DND-41 (cell line): Measurements from ENCODE around the gene PHF21B.

ENCODE experiments used
- ATAC-seq: fragments of 200-7000 bp; cut with Tn5 transposase; 3 replicates; pipeline ENCODE4 v1.9.1; 2021; ENCODE audit warnings: low read depth; ENCODE audit not compliant: insufficient read depth
- DNase-seq: peaks from one replicate; pipeline ENCODE4 v3.0.0-alpha.2; 2020
- H2AFZ ChIP-seq: 2 replicates; pipeline ENCODE4 v1.6.0; 2012; ENCODE audit warnings: low read depth, low read length
- H3K27ac ChIP-seq: 2 replicates; pipeline ENCODE4 v1.5.1; 2012; ENCODE audit warnings: low read length, inconsistent platforms
- H3K27me3 ChIP-seq: fragments of 200-600 bp; sonication (generic); 2 replicates; pipeline ENCODE4 v1.6.0; 2012; ENCODE audit warnings: low read length, mild to moderate bottlenecking, inconsistent platforms; ENCODE audit not compliant: insufficient read depth, poor library complexity
- H3K36me3 ChIP-seq: 2 replicates; pipeline ENCODE4 v1.5.1; 2012; ENCODE audit warnings: low read length, inconsistent platforms; ENCODE audit not compliant: insufficient read depth
- H3K4me1 ChIP-seq: 2 replicates; pipeline ENCODE4 v1.5.1; 2012; ENCODE audit warnings: mild to moderate bottlenecking, low read length; ENCODE audit not compliant: insufficient read depth
- H3K4me2 ChIP-seq: 2 replicates; pipeline ENCODE4 v1.6.0; 2012; ENCODE audit warnings: mild to moderate bottlenecking, moderate library complexity, low read length, inconsistent platforms; ENCODE audit not compliant: insufficient read depth
- H3K4me3 ChIP-seq, 2 experiments: fragments of 200-600 bp in 1 of 2; shearing (Covaris generic) in 1 of 2; 2 replicates each; pipeline ENCODE4 v1.5.1; 2012 to 2016; ENCODE audit warnings: inconsistent platforms in 2 of 2, low read length in 2 of 2, mild to moderate bottlenecking in 2 of 2, low read depth in 1 of 2, moderate library complexity in 1 of 2
- H3K79me2 ChIP-seq: 2 replicates; pipeline ENCODE4 v1.6.0; 2012; ENCODE audit warnings: low read length, inconsistent platforms; ENCODE audit not compliant: insufficient read depth
- H3K9ac ChIP-seq: 2 replicates; pipeline ENCODE4 v1.6.0; 2012; ENCODE audit warnings: low read depth, mild to moderate bottlenecking, inconsistent platforms, low read length, moderate library complexity
- H3K9me3 ChIP-seq: 2 replicates; pipeline ENCODE4 v1.5.1; 2012; ENCODE audit warnings: low read length, moderate library complexity, mild to moderate bottlenecking, inconsistent platforms; ENCODE audit not compliant: insufficient read depth, severe bottlenecking
- H4K20me1 ChIP-seq: 2 replicates; pipeline ENCODE4 v1.6.0; 2012; ENCODE audit warnings: low read length; ENCODE audit not compliant: insufficient read depth
- EZH2 ChIP-seq: IDR thresholded peaks from 3 replicates; pipeline ENCODE4 v1.6.1; 2012; ENCODE audit warnings: borderline replicate concordance, low read depth, mild to moderate bottlenecking, moderate library complexity, low read length, inconsistent platforms; ENCODE audit not compliant: severe bottlenecking
- TF ChIP-seq, protein P1 (sequence below): IDR thresholded peaks from 2 replicates; pipeline ENCODE4 v1.5.1; 2012; ENCODE audit warnings: borderline replicate concordance, low read length, moderate library complexity, mild to moderate bottlenecking; ENCODE audit not compliant: poor library complexity, severe bottlenecking; ENCODE audit errors: extremely low read depth

Gene PHF21B

DNA sequence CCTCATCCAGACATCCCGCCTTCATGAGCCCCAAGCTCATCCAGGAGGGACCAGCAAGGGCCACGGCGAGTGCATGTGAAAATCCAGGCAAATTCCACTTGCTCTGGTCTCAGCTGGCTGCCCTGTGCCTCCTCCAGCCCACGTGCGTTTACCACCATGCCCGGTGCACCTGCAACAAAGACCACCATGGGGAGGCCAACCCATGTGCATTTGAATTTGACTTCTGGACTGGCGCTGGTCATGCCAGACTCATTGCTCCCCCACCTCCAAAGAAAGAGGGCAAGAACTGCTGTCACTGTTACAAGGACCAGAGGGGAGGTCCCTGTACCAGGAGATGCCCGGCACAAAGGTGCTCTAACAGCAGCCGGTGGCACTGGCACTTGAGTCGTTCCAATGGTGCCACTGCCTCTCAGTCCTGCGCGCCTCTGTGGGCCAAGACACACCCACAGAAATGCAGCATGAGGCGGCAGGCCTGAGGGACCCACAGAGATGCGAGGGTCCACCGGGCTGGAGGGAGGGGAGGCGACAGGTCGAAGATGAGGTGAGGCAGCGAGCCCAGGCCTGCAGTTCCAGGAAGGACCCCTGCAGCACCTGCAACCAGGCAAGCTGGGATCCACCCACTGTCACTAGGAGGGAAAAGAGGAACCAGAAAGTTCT is 80.3 kb downstream of the PHF21B start:
- DNase-seq = no peak
- no peaks in the 10 kb centered on the region for H3K27me3 ChIP-seq
- H3K27ac ChIP-seq = no peak overlapping the region
- no peak for ATAC-seq
- no peaks in the 10 kb centered on the region for H3K9me3 ChIP-seq
- H4K20me1 ChIP-seq = peaks cover 66% of the 10 kb centered on the region
- TF ChIP-seq, protein P1, sequence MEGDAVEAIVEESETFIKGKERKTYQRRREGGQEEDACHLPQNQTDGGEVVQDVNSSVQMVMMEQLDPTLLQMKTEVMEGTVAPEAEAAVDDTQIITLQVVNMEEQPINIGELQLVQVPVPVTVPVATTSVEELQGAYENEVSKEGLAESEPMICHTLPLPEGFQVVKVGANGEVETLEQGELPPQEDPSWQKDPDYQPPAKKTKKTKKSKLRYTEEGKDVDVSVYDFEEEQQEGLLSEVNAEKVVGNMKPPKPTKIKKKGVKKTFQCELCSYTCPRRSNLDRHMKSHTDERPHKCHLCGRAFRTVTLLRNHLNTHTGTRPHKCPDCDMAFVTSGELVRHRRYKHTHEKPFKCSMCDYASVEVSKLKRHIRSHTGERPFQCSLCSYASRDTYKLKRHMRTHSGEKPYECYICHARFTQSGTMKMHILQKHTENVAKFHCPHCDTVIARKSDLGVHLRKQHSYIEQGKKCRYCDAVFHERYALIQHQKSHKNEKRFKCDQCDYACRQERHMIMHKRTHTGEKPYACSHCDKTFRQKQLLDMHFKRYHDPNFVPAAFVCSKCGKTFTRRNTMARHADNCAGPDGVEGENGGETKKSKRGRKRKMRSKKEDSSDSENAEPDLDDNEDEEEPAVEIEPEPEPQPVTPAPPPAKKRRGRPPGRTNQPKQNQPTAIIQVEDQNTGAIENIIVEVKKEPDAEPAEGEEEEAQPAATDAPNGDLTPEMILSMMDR = no peak
- no peak for TF ChIP-seq EZH2
- H2AFZ ChIP-seq = no peak overlapping the region
- peaks cover 49% of the 10 kb centered on the region for H3K36me3 ChIP-seq
- H3K4me1 ChIP-seq = no peaks in the 10 kb centered on the region
- H3K4me2 ChIP-seq = no peak overlapping the region
- H3K79me2 ChIP-seq = peaks cover 74% of the 10 kb centered on the region
- no peak overlapping the region for H3K4me3 ChIP-seq
- no peak overlapping the region for H3K9ac ChIP-seq

DNA sequence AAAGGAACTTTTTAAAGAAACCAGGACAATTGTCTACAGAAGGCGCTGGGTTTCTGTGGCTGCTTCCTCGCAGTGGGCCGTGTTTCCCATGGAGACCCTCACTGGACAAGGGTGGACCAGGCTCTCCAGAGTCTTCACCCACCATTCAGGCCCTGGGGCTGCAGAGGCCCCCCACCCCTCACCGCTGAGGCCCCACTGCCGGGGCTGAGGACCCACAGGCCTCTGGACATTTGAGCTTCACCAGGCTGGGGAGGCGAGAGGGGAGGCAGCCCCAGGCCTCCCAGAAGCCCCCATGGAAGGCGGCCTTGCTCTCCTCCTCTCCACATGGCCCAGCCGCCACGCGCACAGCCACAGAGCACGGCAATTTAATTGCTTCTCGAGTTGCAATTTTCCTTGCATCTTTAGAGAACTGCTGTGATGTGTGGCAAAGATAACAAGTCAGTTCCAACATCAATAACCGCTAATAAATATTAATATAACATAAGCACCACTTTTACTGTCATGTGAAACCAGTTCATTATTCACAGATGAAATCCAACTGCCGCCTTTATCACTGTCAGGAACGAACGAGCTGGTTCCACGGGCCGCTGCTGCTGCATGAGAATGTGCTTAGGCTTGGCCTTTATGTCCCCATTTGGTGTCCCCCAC is 81.0 kb downstream of the PHF21B start:
- DNase-seq = no peak
- Histone ChIP-seq H3K9me3 (no peaks in the 10 kb centered on the region), H3K27ac (no peak overlapping the region), H3K4me3 (no peak overlapping the region), H4K20me1 (peaks cover 59% of the 10 kb centered on the region), H2AFZ (no peak overlapping the region), H3K79me2 (peaks cover 73% of the 10 kb centered on the region), H3K9ac (no peak overlapping the region), H3K4me1 (no peaks in the 10 kb centered on the region), H3K27me3 (no peaks in the 10 kb centered on the region), H3K36me3 (peaks cover 43% of the 10 kb centered on the region), H3K4me2 (no peak overlapping the region)
- TF ChIP-seq, protein P1 = no peak
- no peak for ATAC-seq

DNA sequence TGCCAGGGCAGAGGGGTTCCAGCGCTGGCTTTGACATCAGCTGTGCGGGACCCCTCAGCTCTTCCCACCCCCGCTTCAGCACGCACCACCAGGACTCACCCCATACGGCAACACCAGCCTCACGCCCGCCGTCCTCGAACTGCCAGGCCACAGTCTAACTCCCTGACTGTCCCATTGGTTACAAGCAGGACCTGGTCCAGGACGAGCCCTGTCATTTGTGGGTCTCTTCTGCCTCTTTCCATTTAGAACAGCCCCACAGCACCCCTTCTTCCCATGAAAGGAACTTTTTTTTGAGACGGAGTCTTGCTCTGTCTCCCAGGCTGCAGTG is 81.7 kb downstream of the PHF21B start:
- Histone ChIP-seq H3K9ac (no peak overlapping the region), H3K4me2 (no peak overlapping the region), H3K4me1 (no peaks in the 10 kb centered on the region), H4K20me1 (peaks cover 52% of the 10 kb centered on the region), H3K79me2 (peaks cover 73% of the 10 kb centered on the region), H2AFZ (no peak overlapping the region), H3K9me3 (no peaks in the 10 kb centered on the region), H3K27ac (no peak overlapping the region), H3K36me3 (peaks cover 36% of the 10 kb centered on the region), H3K27me3 (no peaks in the 10 kb centered on the region), H3K4me3 (no peak overlapping the region)
- DNase-seq (no peak), ATAC-seq (no peak)
- no peak for TF ChIP-seq EZH2
- TF ChIP-seq, protein P1 = no peak
